ENCODE results near the gene GPR137.

Gene GPR137

DNA sequence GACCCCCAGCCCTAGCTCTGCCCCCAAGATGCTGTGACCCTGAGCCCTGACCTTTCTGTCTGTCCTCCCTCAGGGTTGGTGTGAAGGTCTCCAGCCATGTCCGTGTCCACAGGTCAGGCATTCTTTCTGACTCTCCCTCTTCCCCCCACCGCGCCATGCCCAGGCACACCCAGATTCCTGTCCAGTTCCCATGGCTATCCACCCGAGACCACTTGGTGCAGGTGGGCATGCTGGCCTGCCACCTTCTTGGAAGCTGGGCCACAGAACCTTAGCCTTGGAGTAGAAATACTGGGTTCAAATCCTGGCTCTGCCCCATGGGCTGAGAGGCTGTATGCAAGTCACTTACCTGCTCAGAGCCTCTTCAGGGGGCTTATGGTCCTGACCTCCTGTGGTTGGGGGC lies 36.6 kb upstream of the GPR137 start:
- DNase-seq (ENCODE audit: low spot score) = no peak

DNA sequence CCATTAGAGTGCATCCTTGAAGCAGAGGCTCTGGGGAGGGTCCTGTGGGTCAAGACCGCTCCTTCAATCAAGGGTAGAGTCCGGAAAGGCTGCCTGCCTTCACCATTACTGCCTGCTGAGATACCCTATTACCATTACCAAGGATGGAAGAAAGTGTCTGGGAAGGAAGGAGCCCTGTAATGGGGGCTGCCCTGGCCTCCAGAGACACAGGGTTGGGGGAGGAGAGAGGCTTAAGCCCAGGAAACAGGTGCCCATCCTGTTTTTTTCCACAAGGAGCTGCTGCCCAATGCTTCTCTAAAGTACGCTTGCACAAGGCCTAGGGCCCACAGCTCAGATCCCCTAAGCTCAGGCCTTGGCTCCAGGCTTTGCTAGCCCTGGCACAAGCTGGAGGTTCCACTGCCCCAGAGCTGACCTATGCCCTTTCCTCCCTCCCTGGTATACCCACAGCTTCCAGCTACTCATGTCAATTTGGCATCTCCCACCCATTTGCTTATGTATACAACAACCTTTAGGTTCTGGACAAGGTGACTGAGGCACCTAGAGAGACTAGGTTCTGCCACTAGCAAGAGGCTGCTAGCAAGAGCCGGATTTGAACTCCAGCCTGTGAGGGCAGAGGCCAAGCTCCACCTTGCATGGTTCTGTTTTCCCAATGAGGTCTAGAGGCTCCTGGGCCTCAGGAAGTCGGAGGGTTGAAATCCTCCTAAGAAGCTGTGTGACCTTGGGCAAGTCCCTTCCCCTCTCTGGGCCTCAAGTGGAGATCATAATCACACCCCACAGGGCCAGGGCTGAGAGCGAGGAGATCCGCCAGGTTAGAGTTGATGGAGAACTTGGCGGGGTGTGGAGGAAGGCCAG lies 35.9 kb upstream of the GPR137 start:
- DNase-seq (ENCODE audit: low spot score) = no peak

- DNase-seq (ENCODE audit: low spot score) = no peak
Measured at GRCh38 chr11:64250415-64251015, 35.1 kb upstream of the GPR137 start.

GRCh38 chr11:64251016-64251752 lies 34.5 kb upstream of the GPR137 start, which contains the start of gene PLCB3:
PLCB3 (plus strand) TSS chr11:64251530; CDS start chr11:64251650, 120 bp downstream.
- peak; percentile 94 for DNase-seq (ENCODE audit: low spot score)

- DNase-seq (ENCODE audit: low spot score) = no peak
Measured at GRCh38 chr11:64251753-64252002, 34.0 kb upstream of the GPR137 start.

DNA sequence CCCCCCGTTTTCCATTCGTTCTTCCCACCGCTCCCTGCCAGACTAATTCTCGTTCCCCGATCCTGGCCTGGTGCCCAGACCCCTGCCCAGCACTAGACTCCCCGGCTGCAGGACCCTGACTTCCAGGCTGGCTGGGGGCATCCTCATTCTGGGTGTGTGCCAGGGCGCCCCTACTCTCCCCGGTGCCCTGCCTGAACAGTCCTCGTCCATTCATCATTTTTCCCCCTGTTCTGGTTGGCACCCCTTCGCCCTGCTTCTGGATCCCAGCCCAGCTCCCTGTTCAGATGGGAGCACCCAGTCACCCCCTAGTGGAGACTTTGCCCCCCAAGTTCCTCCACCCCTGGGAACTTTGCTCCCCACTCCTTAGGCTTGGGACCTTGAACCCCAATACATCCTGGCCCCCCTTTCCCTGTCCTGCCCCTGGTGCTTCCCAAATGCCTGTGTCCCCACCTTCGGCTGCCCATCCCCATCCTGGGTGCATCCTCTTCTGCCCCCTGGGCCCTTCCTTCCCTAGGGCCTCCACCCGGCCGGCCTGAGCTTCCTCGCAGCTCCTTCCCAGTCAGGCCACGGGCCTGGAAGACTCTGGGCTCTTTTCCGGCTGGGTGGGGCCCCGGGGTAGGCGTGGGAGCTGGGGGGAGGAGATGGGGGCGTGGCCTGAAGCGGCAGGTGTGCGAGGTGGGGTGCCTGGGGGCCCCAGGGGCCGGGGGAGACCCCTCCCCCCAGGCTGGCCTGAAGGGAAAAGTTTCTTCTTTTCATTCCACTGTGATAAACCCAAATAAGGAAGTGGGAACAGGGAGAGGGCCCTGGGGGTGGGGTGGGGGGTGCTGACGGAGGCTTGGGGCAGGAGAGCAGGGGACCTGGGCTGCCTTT lies 33.4 kb upstream of the GPR137 start:
- DNase-seq (ENCODE audit: low spot score) = peak; percentile 83

DNA sequence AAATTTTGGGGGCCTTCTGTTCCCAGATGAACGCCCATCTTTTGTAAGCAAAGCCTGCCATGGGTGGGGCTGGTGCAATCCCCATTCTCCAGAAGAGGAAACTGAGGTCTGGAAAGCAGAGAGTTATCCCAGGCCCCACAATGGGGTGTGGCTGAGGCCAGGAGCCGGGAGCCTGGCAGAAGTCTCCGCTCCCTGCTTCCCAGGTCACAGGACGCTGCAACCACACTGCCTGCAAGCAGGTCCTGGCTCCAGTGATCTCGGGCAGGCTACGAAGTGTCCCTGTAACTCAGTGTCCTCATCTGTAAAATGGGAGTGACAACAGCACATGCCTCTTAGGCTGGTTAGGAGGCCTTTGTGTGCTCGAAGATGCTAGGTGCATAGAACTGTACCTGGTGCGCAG lies 32.6 kb upstream of the GPR137 start:
- DNase-seq (ENCODE audit: low spot score) = no peak

DNA sequence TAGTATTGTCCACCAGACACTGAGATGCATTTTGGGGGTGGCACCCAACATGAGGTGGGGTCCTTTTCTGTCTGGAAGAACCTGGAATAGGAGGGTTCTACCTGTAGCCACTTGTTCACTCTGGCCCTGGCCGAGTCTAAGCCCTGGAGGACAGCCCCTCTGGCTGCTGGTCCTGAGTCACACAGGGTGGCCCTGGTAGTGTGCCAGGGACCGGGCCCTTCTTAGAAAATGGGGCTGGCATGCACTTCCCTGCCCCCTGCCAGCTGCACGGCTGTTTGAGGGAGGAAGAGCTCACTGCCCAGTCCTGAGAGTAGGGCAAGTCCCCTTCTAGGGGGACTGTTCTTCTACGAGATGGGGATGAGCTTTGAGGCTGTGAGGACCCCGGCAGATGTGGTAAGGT lies 32.2 kb upstream of the GPR137 start:
- DNase-seq (ENCODE audit: low spot score) = no peak

- no peak for DNase-seq (ENCODE audit: low spot score)
Measured at GRCh38 chr11:64254326-64254725, 31.3 kb upstream of the GPR137 start.

DNA sequence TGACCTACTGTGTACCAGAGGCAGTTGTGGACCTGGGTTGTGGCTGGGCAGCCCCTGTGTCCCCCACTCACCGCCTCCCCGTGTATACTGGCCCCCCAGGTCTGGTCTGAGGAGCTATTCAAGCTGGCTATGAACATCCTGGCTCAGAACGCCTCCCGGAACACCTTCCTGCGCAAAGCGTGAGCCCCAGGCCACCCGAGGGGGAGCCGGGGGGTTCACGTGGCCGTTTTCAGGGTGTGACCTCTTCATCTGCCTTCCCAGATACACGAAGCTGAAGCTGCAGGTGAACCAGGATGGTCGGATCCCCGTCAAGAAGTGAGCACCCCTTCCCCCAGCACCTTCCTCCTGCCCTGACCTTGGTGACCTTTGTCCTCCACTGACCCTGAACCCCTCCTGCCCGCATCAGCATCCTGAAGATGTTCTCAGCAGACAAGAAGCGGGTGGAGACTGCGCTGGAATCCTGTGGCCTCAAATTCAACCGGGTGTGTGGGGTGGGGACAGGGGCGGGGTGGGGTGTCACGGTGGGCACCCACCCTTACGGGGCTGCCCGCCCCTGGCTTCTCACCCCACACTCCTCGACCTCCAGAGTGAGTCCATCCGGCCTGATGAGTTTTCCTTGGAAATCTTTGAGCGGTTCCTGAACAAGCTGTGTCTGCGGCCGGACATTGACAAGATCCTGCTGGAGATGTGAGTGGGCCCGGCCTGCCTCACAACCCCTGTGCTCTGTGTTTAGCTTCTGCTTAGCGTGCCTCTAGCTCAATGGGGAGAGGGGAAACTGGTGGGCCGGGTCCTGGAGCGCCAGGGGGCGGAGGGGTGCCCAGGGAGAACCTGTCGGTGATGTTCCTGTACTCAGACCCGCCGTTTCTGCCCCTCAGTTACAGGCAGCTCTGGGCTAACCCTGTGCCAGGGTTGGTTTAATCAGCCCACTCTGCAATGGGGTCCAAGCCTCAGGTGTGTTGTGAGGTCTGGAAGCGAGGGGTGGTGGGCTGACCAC lies 30.2 kb upstream of the GPR137 start:
- DNase-seq (ENCODE audit: low spot score) = no peak

- DNase-seq (ENCODE audit: low spot score) = no peak
Measured at GRCh38 chr11:64256300-64256699, 29.3 kb upstream of the GPR137 start.

DNA sequence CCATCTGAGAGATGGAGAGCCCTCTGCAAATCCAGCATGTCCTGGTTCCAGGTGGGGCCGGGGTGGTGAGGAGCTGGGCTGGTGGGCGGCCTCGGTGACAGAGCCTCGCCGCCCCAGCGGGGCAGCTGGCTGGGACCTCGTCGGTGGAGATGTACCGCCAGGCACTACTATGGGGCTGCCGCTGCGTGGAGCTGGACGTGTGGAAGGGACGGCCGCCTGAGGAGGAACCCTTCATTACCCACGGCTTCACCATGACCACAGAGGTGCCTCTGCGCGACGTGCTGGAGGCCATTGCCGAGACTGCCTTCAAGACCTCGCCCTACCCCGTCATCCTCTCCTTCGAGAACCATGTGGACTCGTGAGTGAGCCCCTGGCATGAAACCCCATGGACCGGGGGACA lies 27.3 kb upstream of the GPR137 start:
- DNase-seq (ENCODE audit: low spot score) = no peak

- no peak for DNase-seq (ENCODE audit: low spot score)
Measured at GRCh38 chr11:64258946-64259532, 26.6 kb upstream of the GPR137 start.

GRCh38 chr11:64259533-64260067 lies 26.0 kb upstream of the GPR137 start:
- no peak for DNase-seq (ENCODE audit: low spot score)

GRCh38 chr11:64260147-64260708 lies 25.4 kb upstream of the GPR137 start:
- DNase-seq (ENCODE audit: low spot score) = no peak

- DNase-seq (ENCODE audit: low spot score) = no peak
Measured at GRCh38 chr11:64261556-64262080, 24.0 kb upstream of the GPR137 start.

DNA sequence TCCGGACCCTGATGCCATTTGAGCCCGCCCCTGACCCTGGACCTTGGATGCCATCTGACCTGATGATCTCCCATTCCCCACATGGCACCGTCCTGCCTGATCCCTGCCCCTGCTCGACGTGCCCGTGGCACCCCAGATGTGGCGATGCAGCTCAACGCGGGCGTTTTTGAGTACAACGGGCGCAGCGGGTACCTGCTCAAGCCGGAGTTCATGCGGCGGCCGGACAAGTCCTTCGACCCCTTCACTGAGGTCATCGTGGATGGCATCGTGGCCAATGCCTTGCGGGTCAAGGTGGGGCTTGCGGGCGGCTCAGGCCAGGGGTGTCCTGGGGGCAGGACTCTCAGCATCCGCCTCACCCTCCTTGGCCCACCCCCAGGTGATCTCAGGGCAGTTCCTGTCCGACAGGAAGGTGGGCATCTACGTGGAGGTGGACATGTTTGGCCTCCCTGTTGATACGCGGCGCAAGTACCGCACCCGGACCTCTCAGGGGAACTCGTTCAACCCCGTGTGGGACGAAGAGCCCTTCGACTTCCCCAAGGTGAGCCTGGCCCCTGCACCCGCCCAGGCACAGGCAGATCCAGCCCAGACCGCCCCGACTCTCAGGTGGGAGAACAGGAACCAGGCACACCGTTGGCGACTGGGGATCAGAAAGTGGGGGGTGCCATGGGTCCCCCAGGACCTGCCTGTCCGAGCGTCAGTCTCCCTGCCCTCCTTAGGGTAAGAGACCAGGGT lies 23.2 kb upstream of the GPR137 start:
- DNase-seq (ENCODE audit: low spot score) = no peak

DNA sequence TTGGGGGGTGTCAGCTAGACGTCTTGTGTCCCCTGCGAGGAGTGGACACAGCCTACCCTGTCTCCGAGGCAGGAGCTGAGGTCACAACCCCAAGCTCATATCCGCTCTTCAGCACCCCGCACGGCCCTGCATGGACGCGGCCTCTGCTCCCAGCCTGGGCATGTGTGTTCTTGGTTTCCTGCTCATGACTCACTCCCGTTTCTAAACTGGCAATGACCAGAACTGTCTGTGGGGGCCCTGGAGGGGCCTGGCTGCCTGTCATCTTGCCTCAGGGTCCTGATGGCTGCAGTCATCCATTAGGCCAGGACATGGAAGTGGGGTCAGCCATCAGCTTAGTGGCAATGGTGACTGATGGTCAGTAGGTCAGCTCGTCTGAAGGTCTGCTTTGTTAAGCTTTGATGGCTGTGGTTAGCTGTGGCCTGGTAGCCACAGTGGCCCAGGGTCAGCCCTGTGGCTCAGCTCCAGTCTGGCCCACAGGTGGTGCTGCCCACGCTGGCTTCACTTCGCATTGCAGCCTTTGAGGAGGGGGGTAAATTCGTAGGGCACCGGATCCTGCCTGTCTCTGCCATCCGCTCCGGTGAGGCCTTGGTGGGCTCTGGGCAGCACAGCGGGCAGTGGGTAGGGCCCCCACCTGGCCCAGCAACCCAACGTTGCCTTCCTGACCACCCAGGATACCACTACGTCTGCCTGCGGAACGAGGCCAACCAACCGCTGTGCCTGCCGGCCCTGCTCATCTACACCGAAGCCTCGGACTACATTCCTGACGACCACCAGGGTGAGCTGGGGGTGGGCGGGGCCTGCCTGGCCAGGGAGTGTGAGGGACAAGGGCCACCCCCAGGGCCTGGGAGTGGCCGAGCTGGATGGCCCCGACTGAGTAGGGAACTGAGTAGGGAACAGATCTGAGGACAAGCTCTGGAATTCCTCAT lies 22.4 kb upstream of the GPR137 start:
- DNase-seq (ENCODE audit: low spot score) = no peak

Data from GM03348 (cell line).